ENCODE results near the gene RTTN.

RTTN gene

GRCh38 chr18:69999656-70000055 lies 205.8 kb downstream of the RTTN start:
- Histone ChIP-seq H3K79me2 (ENCODE audit: insufficient read depth, low read length) (no peaks in the 10 kb centered on the region), H4K20me1 (ENCODE audit: insufficient read depth, low read length) (no peaks in the 10 kb centered on the region), H3K9me3 (ENCODE audit: insufficient read depth, low read length, severe bottlenecking) (no peaks in the 10 kb centered on the region), H3K4me1 (ENCODE audit: insufficient read depth, low read length) (no peaks in the 10 kb centered on the region), H3K9ac (ENCODE audit: low read depth, low read length) (no peak overlapping the region), H3K36me3 (ENCODE audit: insufficient read depth, low read length) (peaks cover 37% of the 10 kb centered on the region), H3K27me3 (ENCODE audit: insufficient read depth, low read length, poor library complexity) (no peaks in the 10 kb centered on the region), H3K27ac (ENCODE audit: low read length) (no peak overlapping the region), H2AFZ (ENCODE audit: low read depth, low read length) (no peak overlapping the region), H3K4me3 (ENCODE audit: low read depth in 1 of 2, low read length in 2 of 2) (no peak overlapping the region), H3K4me2 (ENCODE audit: insufficient read depth, low read length) (no peak overlapping the region)
- DNase-seq (no peak), ATAC-seq (ENCODE audit: insufficient read depth, low read depth) (no peak)
- TF ChIP-seq EZH2 (IDR thresholded peaks at IDR 0.05; ENCODE audit: borderline replicate concordance, low read depth, low read length, severe bottlenecking) (no peak), CTCF (IDR thresholded peaks at IDR 0.05; ENCODE audit: borderline replicate concordance, extremely low read depth, low read length, poor library complexity, severe bottlenecking) (no peak)

- no peak overlapping the region for H2AFZ ChIP-seq (ENCODE audit: low read depth, low read length)
- no peak for TF ChIP-seq CTCF (IDR thresholded peaks at IDR 0.05; ENCODE audit: borderline replicate concordance, extremely low read depth, low read length, poor library complexity, severe bottlenecking)
- H3K4me1 ChIP-seq (ENCODE audit: insufficient read depth, low read length) = no peaks in the 10 kb centered on the region
- H3K36me3 ChIP-seq (ENCODE audit: insufficient read depth, low read length) = peaks cover 32% of the 10 kb centered on the region
- no peaks in the 10 kb centered on the region for H3K27me3 ChIP-seq (ENCODE audit: insufficient read depth, low read length, poor library complexity)
- no peaks in the 10 kb centered on the region for H4K20me1 ChIP-seq (ENCODE audit: insufficient read depth, low read length)
- ATAC-seq (ENCODE audit: insufficient read depth, low read depth) (no peak), DNase-seq (no peak)
- no peak overlapping the region for H3K9ac ChIP-seq (ENCODE audit: low read depth, low read length)
- H3K9me3 ChIP-seq (ENCODE audit: insufficient read depth, low read length, severe bottlenecking) = no peaks in the 10 kb centered on the region
- no peak overlapping the region for H3K4me2 ChIP-seq (ENCODE audit: insufficient read depth, low read length)
- no peak overlapping the region for H3K4me3 ChIP-seq (ENCODE audit: low read depth in 1 of 2, low read length in 2 of 2)
- H3K27ac ChIP-seq (ENCODE audit: low read length) = no peak overlapping the region
- no peaks in the 10 kb centered on the region for H3K79me2 ChIP-seq (ENCODE audit: insufficient read depth, low read length)
Observed at GRCh38 chr18:69998523-69998987, 206.9 kb downstream of the RTTN start.

- TF ChIP-seq CTCF (IDR thresholded peaks at IDR 0.05; ENCODE audit: borderline replicate concordance, extremely low read depth, low read length, poor library complexity, severe bottlenecking) = no peak
- TF ChIP-seq EZH2 (IDR thresholded peaks at IDR 0.05; ENCODE audit: borderline replicate concordance, low read depth, low read length, severe bottlenecking) = no peak
- Histone ChIP-seq H3K27ac (ENCODE audit: low read length) (no peak overlapping the region), H4K20me1 (ENCODE audit: insufficient read depth, low read length) (no peaks in the 10 kb centered on the region), H3K4me2 (ENCODE audit: insufficient read depth, low read length) (no peak overlapping the region), H3K9me3 (ENCODE audit: insufficient read depth, low read length, severe bottlenecking) (no peaks in the 10 kb centered on the region), H3K9ac (ENCODE audit: low read depth, low read length) (no peak overlapping the region), H3K4me1 (ENCODE audit: insufficient read depth, low read length) (no peaks in the 10 kb centered on the region), H3K4me3 (ENCODE audit: low read depth in 1 of 2, low read length in 2 of 2) (no peak overlapping the region), H3K79me2 (ENCODE audit: insufficient read depth, low read length) (no peaks in the 10 kb centered on the region), H2AFZ (ENCODE audit: low read depth, low read length) (no peak overlapping the region), H3K36me3 (ENCODE audit: insufficient read depth, low read length) (peaks cover 33% of the 10 kb centered on the region), H3K27me3 (ENCODE audit: insufficient read depth, low read length, poor library complexity) (no peaks in the 10 kb centered on the region)
- DNase-seq = no peak
- ATAC-seq (ENCODE audit: insufficient read depth, low read depth) = no peak
Observed at GRCh38 chr18:69996951-69997798, 208.3 kb downstream of the RTTN start.
